CD4-positive, alpha-beta T cell treated with Interleukin-12 subunit alpha and Interleukin-12 subunit beta, for 1 hour (primary cell): Measurements from ENCODE around the gene MIAT.

ENCODE experiments used
- DNase-seq: peaks from one replicate; pipeline ENCODE4 v3.0.0-alpha.2; 2020

The MIAT gene

GRCh38 chr22:26670459-26670858 is 13.1 kb downstream of the MIAT start:
- no peak for DNase-seq

DNA sequence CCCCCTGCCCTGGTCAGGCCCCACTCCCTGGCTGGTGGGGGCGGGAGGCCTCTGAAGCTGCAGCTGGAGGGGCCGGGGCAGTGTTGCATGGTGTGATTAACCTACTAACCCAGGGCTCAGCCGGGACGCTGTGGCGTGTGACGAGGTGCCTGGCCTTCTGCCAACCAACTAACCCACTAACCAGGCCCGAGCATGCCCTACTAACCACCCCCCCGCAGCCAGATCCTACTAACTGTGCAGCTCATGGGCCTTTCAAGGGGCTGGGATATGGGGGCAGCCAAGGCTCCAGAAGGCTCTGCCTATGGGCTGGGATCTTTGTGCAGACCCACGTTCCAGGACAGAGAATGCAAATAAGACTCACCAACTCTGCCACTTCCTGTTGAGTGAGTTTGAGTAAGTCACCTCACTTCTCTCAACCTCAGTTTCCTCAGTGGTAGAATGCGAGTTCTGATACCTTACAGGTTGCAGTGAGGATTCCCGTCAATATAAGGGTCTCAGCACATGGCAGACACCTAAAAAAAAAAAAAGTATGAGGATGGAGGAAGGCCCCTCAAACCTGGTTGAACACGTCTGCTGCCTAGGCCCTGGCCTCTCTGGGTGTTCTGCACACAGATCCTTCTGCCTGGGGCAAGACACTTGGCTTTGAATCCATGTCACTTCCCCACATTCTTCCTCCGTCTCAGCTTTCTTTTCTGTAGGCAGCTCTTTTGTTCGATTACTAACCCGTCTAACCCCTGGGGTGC is 14.1 kb downstream of the MIAT start:
- peak; percentile 79 for DNase-seq

- DNase-seq = peak; percentile 35
These were observed 14.7 kb downstream of the MIAT start for GRCh38 chr22:26672060-26672471.

DNA sequence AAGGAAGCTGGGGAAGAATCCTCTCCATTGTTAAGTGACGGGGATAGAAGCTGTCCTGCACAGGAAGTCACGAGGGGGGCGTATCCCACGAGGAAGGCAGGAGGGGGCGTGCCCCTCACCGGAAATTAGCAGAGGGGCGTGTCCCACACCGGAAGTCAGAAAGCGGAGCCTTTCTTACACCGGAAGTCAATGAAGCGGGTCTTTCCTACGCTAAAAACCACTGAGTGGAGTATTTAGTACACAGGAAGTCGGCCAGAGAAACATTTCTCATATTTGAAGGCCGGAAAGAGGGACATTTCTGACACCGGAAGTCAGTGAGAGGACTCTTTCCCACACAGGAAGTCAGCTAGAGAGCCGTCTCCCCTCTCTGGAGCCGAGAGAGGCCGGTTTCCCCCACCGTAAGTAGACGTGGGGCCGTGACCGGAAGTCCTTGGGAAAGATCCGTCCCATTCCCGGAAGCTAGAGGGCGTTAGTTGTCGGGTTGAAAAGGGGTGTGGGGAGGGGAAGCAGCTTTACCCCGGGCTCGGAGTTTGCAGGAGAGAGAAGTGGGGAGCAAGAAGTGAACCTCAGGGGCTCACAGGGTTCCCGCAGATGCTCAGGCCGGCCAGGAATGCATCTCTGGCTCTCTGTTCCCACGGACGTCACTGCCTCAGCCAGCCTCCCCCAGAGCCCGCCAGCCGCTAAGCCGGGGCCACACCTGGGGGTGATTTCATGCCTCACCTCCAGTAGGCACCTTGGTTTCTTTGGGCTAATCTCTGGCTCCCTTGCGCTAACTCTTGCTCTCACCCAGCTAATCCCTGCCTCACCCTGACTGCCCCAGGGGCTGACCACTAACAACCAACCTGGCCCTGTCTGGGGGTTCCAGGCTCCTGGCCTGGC is 15.4 kb downstream of the MIAT start:
- peak; percentile 94 for DNase-seq

DNA sequence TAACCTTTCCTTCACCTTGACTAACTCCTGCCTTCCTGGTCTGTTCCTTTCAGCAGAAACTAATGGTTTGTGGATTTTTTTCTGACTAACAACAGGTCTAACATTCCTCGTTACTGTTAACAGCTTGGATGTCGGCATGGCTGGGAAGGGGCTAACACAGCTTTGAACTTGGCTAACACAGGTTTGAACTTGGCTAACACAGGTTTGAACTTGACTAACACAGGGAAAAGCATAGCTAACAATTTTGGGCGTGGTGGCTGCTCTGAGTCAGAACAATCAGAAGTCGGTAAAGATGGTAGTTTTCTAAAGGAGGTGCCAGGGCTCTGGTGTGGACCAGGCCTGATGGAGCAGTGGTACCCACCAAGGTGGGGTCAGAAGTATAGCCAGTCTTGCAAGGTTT is 16.1 kb downstream of the MIAT start:
- peak; percentile 22 for DNase-seq

DNA sequence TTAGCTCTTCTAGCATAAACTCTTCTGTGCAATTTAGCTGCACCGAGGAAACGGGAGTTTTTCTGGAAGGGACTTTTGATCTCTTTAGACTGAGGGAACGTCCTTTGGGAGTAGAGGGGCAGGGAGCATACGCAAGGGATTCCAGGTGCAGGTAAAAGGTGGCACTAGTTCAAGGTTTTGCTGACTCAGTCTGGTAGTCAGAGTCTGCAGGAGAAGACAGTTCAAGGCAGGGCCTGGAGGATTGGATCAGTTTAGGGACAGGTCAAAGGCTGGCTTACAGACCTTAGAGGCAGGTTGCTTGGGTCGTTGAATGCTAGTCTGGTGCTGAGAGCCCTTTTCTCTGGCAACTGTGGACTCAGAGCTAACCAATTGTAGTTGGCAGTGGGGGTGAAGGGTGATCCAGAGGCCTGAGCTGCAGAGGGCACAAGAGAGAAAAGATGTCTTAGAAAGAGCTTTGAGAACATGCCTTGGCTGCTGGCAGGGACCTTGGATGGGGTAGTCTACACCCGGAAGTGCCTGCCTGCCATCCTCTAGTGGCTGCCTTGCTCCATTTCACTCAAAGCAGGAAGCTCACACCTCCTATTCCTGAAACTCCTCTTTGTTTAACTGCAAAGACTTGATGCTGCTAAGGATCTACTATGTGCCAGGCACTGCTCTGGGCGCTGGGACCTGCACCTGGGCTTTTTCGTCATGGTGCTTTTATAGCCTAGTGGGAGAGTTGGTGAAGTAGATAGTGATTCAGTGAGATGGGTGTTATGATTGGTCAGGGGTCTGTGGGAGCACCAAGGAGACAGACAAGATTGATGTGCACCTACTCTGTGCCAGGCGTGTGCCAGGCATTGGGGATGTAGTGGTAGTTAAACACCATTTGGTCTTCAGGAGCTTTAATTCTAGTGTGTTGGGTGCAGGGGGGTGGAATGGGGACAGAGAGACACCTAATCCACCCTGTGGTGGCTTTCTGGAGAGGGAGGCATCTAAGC is 17.1 kb downstream of the MIAT start:
- peak; percentile 33 for DNase-seq

- no peak for DNase-seq
These were observed 18.4 kb downstream of the MIAT start for GRCh38 chr22:26675687-26676268.

- no peak for DNase-seq
These were observed 19.8 kb downstream of the MIAT start for GRCh38 chr22:26677217-26677616.

DNA sequence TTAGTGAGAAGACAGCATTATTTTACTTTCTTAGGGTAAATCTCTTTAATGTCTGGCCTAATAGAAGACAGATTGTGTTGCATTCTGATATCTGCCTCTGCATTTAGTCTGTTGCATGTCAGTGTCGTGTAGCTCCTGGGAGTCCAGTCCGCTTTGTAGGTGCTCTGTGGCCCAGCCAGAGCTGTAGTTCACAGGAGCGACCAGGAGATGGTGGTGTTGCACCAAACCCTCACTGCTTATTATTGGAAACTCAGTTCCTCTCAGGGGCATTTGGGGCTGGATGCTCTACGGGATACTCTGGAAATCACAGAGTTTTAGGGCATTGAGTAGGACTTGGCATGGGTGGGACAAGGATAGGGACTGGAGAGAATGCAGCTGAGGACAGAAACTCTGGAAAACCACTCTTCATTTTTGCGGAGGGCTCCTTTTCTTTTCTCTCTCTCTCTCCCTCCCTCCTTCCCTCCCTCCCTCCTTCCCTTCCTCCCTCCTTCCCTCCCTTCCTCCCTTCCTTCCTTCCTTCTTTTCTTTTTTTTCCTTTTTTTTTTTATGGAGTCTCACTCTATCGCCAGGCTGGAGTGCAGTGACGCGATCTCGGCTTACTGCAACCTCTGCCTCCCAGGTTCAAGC is 21.7 kb downstream of the MIAT start:
- DNase-seq = peak; percentile 74

GRCh38 chr22:26680485-26680884 is 23.1 kb downstream of the MIAT start:
- DNase-seq = no peak

- no peak for DNase-seq
These were observed 24.0 kb downstream of the MIAT start for GRCh38 chr22:26681395-26681821.

- DNase-seq = no peak
These were observed 26.8 kb downstream of the MIAT start for GRCh38 chr22:26684168-26684567.

DNA sequence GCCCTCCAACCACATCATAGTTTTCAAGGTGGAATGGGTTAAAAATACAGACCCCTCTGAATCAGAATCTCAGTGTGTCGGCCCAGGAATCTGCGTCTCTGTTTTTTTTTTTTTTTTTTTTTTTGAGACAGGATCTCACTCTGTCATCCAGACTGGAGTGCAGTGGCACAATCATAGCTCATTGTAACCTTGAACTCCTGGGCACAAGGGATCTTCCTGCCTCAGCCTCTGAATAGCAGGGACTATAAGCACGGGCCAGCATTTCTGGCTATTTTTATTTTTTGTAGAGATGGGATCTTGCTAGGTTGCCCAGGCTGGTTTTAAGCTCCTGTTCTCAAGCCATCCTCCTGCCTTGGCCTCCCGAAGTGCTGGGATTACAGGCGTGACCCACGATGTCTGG is 28.2 kb downstream of the MIAT start:
- DNase-seq = no peak

- no peak for DNase-seq
These were observed 30.1 kb downstream of the MIAT start for GRCh38 chr22:26687439-26687838.

DNA sequence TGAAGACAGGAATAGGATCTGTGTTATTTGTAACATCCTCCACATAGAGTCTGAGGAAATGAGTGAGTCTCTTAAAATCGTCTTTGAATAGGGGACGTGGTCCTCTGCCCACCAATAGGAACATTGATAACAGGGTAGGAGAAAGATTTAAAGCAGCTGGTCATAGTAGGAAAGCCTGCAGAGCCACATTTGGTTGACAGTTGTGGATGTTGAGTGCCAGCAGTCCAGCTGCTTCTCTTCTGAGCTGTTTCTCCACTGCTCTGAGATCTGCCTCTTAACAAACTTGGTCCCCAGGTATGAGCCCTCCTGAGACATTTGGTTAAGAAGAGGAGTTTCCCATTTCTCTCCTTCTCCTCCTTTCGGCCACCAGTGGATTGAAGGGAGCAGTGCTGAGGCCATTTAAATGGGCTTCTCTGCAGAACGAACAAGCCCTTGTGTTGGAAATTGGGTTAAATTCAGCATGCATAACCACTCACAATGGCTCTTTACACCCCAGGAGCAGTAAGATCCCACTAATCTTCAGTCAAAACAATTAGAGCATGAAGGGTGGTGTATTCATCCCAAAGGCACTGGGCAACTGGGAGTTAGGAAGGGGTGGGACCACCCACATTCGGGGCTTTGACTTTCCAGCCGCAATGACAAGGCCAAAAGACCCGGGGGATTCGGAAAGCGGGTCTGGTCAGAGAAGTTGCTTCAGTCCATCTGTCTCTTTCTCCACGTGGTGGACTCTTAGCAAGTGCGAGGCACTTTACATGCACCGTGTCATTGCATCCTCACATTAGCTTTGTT is 32.3 kb downstream of the MIAT start:
- DNase-seq = no peak

DNA sequence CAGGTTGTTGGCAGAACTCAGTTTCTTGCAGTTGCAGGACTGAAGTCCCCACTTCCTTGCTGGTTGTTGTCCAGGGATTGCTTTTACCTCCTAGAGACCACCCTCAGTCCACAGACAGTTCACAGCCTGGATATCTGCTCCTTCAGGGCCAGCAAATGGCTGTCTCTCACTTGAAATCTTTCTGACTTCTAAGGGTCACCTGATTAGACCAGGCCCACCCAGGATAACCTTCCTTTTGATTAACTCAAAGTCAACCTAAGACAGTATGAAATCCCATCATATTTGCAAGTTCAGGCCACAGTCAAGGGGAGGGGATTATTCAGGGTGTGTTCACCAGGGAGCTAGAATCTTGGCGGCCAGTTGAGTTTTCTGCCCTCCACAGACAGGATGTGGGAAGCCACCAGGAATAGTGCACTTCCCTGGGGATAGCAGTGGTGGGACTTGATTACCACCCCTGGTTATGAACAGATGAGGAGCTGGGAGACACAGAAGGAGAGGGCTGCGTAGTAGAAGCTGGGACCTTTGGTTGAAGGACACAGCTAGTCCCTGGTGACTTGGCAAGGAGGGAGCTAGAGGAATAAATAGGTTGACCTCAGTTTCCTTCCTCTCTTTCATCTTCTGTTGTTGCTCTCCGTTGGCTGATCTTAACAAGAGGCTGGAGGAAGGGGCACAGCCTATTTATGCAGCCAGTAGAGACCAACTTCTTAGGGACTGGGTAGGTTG is 33.4 kb downstream of the MIAT start:
- no peak for DNase-seq

DNA sequence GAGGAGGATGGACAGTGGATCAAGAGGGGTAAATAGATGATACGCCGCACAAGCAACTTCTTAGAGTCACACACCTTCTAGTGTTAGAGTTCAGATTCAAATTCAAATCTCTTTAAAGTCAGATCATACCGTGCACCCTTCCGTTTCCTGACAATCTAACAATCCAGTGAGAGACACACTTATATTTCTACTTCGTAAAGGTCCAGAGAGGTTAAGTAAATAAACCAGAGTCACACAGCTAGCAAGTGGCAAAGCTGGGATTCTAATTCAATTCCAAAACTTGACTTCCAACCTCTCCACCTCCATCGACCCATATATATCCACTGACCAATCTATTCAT is 34.0 kb downstream of the MIAT start:
- DNase-seq = no peak

DNA sequence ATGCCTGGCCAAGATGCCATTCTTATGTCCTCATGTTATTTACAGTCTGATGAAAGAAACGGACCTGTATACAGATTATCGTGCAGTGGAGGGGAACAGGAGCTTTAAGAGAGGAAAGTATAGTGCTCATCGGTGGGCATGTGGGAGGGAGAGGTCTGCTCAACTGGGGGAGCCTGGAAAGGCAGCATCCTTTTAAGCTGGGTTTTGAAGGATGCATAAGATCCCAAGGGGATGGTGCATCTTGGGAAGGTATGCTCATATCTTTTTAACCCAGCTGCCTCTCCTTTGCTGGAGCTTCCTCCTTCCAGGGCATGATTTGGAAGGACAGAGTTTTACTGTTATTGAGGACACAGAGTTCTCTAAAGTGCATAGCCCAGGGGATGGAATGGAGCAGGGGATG is 34.8 kb downstream of the MIAT start:
- DNase-seq = no peak

- DNase-seq = no peak
These were observed 39.8 kb downstream of the MIAT start for GRCh38 chr22:26697151-26697550.

DNA sequence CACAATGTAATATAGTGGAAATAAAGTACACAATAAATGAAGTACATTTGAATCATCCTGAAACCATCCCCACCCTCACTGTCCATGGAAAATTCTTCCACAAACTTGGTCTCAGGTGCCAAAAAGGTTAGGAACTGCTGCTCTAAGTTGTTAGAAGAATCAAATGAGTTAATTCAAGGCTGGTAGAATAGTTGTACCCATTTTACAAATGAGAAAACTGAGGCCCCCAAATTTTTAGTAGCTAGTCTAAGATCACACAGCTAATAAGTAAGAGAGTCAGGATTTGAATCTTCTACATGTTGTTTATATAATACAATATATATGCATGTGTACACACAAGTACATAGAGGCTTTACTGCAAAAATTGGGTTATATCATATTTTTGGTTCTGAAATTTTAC is 43.1 kb downstream of the MIAT start:
- DNase-seq = no peak

DNA sequence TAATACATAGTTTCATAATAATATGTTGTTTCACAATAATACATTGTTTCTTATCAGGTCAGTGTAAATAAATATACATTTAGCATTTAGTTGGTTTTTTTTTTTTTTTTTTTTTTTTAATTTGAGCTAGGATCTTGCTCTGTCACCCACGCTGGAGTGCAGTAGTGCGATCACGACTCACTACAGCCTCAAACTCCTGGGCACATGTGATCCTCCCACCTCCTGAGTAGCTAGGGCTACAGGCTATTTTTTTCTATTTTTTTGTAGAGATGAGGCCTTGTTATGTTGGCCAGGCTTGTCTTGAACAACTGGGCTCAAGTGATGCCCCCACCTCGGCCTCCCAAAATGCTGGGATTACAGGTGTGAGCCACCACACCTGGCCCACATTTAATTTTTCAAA is 43.5 kb downstream of the MIAT start:
- DNase-seq = no peak
